ENCODE measurements around the gene COLGALT1. TPM values are rescaled to one million over a fixed set of nuclear protein-coding genes. Genes with fewer than 3 reads are reported as not detected.

COLGALT1 gene
- polyA plus RNA-seq, 3 donors = 66.8 to 176 (median 68.8) TPM

GRCh38 chr19:17532116-17532515 lies 23.3 kb upstream of the COLGALT1 start:
- Histone ChIP-seq H3K79me2 (ENCODE audit: insufficient read depth, low read length) (no peaks in the 10 kb centered on the region), H3K9me3 (replicated peaks in 1 of 2; ENCODE audit: control insufficient read depth in 1 of 2, insufficient read depth in 1 of 2, low read length in 2 of 2) (peaks cover 0 to 11% of the 10 kb centered on the region in 2 donors), H3K4me3 (replicated peaks in 1 of 3; ENCODE audit: low read depth in 2 of 3, low read length in 3 of 3) (no peak overlapping the region), H4K20me1 (ENCODE audit: insufficient read depth, low read length) (no peaks in the 10 kb centered on the region), H3K27ac (ENCODE audit: low read depth in 1 of 2, low read length in 2 of 2) (no peak overlapping the region), H3K36me3 (replicated peaks in 1 of 2; ENCODE audit: control insufficient read depth in 1 of 2, insufficient read depth in 2 of 2, low read length in 2 of 2) (no peaks in the 10 kb centered on the region), H3K4me2 (replicated peaks; ENCODE audit: extremely low read depth, low read length, poor library complexity, severe bottlenecking) (no peak overlapping the region), H3K9ac (ENCODE audit: insufficient read depth, low read length, poor library complexity, severe bottlenecking) (no peak overlapping the region), H3K27me3 (ENCODE audit: control insufficient read depth in 2 of 2, insufficient read depth in 2 of 2, low read length in 2 of 2) (no peaks in the 10 kb centered on the region), H3K4me1 (ENCODE audit: control insufficient read depth in 1 of 2, insufficient read depth in 2 of 2, low read length in 2 of 2) (peaks cover 10 to 14% of the 10 kb centered on the region in 2 donors), H2AFZ (ENCODE audit: insufficient read depth, low read depth, low read length, poor library complexity, severe bottlenecking) (no peak overlapping the region)
- no peak for TF ChIP-seq CTCF (IDR thresholded peaks at IDR 0.05)
- H3K36me3 Mint-ChIP-seq = no peaks in the 10 kb centered on the region
- H3K27ac Mint-ChIP-seq = no peak overlapping the region
- peaks cover 16% of the 10 kb centered on the region for H3K4me1 Mint-ChIP-seq
- DNase-seq = no peak
- H3K9me3 Mint-ChIP-seq = peaks cover 4 to 13% (median 9%) of the 10 kb centered on the region in 7 donors
- no peaks in the 10 kb centered on the region for H3K27me3 Mint-ChIP-seq (ENCODE audit: low read depth in 3 of 3)
- no peak overlapping the region for H3K4me3 Mint-ChIP-seq
- intact Hi-C loops (cut with micrococcal nuclease) = no loop called here
- 88% methylated on average over 14 of the region's 16 CpGs for WGBS (ENCODE audit: insufficient coverage)

- 82% methylated on average over 7 of the region's 7 CpGs for WGBS (ENCODE audit: insufficient coverage)
- H2AFZ ChIP-seq (ENCODE audit: insufficient read depth, low read depth, low read length, poor library complexity, severe bottlenecking) = no peak overlapping the region
- H3K4me1 Mint-ChIP-seq = peaks cover 16% of the 10 kb centered on the region
- no peaks in the 10 kb centered on the region for H3K79me2 ChIP-seq (ENCODE audit: insufficient read depth, low read length)
- intact Hi-C loops (cut with micrococcal nuclease) = no loop called here
- no peak overlapping the region for H3K4me2 ChIP-seq (replicated peaks; ENCODE audit: extremely low read depth, low read length, poor library complexity, severe bottlenecking)
- H3K9me3 ChIP-seq (replicated peaks in 1 of 2; ENCODE audit: control insufficient read depth in 1 of 2, insufficient read depth in 1 of 2, low read length in 2 of 2) = peaks cover 0 to 11% of the 10 kb centered on the region in 2 donors
- no peaks in the 10 kb centered on the region for H4K20me1 ChIP-seq (ENCODE audit: insufficient read depth, low read length)
- H3K27me3 ChIP-seq (ENCODE audit: control insufficient read depth in 2 of 2, insufficient read depth in 2 of 2, low read length in 2 of 2) = no peaks in the 10 kb centered on the region
- no peak for DNase-seq
- H3K27me3 Mint-ChIP-seq (ENCODE audit: low read depth in 3 of 3) = peaks cover 0 to 1% (median 0%) of the 10 kb centered on the region in 3 donors
- H3K27ac ChIP-seq (ENCODE audit: low read depth in 1 of 2, low read length in 2 of 2) = no peak overlapping the region
- no peaks in the 10 kb centered on the region for H3K36me3 ChIP-seq (replicated peaks in 1 of 2; ENCODE audit: control insufficient read depth in 1 of 2, insufficient read depth in 2 of 2, low read length in 2 of 2)
- no peak overlapping the region for H3K4me3 Mint-ChIP-seq
- H3K4me1 ChIP-seq (ENCODE audit: control insufficient read depth in 1 of 2, insufficient read depth in 2 of 2, low read length in 2 of 2) = peaks cover 10% of the 10 kb centered on the region in 2 donors
- H3K9me3 Mint-ChIP-seq = peaks cover 4 to 13% (median 9%) of the 10 kb centered on the region in 7 donors
- no peak overlapping the region for H3K4me3 ChIP-seq (replicated peaks in 1 of 3; ENCODE audit: low read depth in 2 of 3, low read length in 3 of 3)
- H3K9ac ChIP-seq (ENCODE audit: insufficient read depth, low read length, poor library complexity, severe bottlenecking) = no peak overlapping the region
- TF ChIP-seq CTCF (IDR thresholded peaks at IDR 0.05) = no peak
- no peak overlapping the region for H3K27ac Mint-ChIP-seq
- no peaks in the 10 kb centered on the region for H3K36me3 Mint-ChIP-seq
These were observed 22.9 kb upstream of the COLGALT1 start for GRCh38 chr19:17532557-17532956.

Measured in CD14-positive monocyte (primary cell).